PFSK-1 (cell line): Measurements from ENCODE around the gene ELAVL2.

Experiments used
- POLR2AphosphoS5 ChIP-seq: IDR thresholded peaks from 2 replicates; pipeline ENCODE4 v1.6.1; 2012; ENCODE audit warnings: low read depth, mild to moderate bottlenecking, control low read depth, low read length, moderate library complexity
- SIN3A ChIP-seq: IDR thresholded peaks from 2 replicates; pipeline ENCODE4 v1.6.1; 2012; ENCODE audit warnings: mild to moderate bottlenecking, low read length, moderate library complexity, borderline replicate concordance; ENCODE audit not compliant: insufficient read depth
- TAF1 ChIP-seq: IDR thresholded peaks from 2 replicates; pipeline ENCODE4 v1.6.1; 2012; ENCODE audit warnings: low read length, control low read depth, borderline replicate concordance; ENCODE audit not compliant: insufficient read depth
- TF ChIP-seq, protein P1 (sequence below), 2 experiments: IDR thresholded peaks; 2 replicates each; pipeline versions ENCODE4 v1.6.1 to v1.8.0; 2011 to 2012; ENCODE audit warnings: low read depth in 2 of 2, low read length in 2 of 2, control low read depth in 1 of 2, inconsistent platforms in 1 of 2, mild to moderate bottlenecking in 1 of 2, moderate library complexity in 1 of 2; ENCODE audit not compliant: insufficient read depth in 1 of 2

GRCh38 chr9:23842565-23843129 lies 16.6 kb upstream of the ELAVL2 start:
- TF ChIP-seq SIN3A = no peak
- no peak for TF ChIP-seq POLR2AphosphoS5
- no peak for TF ChIP-seq TAF1
- TF ChIP-seq, protein P1, sequence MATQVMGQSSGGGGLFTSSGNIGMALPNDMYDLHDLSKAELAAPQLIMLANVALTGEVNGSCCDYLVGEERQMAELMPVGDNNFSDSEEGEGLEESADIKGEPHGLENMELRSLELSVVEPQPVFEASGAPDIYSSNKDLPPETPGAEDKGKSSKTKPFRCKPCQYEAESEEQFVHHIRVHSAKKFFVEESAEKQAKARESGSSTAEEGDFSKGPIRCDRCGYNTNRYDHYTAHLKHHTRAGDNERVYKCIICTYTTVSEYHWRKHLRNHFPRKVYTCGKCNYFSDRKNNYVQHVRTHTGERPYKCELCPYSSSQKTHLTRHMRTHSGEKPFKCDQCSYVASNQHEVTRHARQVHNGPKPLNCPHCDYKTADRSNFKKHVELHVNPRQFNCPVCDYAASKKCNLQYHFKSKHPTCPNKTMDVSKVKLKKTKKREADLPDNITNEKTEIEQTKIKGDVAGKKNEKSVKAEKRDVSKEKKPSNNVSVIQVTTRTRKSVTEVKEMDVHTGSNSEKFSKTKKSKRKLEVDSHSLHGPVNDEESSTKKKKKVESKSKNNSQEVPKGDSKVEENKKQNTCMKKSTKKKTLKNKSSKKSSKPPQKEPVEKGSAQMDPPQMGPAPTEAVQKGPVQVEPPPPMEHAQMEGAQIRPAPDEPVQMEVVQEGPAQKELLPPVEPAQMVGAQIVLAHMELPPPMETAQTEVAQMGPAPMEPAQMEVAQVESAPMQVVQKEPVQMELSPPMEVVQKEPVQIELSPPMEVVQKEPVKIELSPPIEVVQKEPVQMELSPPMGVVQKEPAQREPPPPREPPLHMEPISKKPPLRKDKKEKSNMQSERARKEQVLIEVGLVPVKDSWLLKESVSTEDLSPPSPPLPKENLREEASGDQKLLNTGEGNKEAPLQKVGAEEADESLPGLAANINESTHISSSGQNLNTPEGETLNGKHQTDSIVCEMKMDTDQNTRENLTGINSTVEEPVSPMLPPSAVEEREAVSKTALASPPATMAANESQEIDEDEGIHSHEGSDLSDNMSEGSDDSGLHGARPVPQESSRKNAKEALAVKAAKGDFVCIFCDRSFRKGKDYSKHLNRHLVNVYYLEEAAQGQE (IDR thresholded peaks at IDR 0.05; ENCODE audit: insufficient read depth in 1 of 2, low read depth in 2 of 2, low read length in 2 of 2) = no peak
